HG03439 (cell line): ENCODE data around the gene IER3IP1.
"Not testable (repeated sequence)": the region's sequence is repeated elsewhere in the genome, so short reads cannot be mapped to it uniquely, and the experiment has no call there.

Experiments used
- ATAC-seq: cut with Tn5 transposase; IDR thresholded peaks from one replicate; pipeline ENCODE4 v1.9.1; 2021; ENCODE audit warnings: mild to moderate bottlenecking, moderate library complexity; ENCODE audit not compliant: unreplicated experiment

Gene IER3IP1

DNA sequence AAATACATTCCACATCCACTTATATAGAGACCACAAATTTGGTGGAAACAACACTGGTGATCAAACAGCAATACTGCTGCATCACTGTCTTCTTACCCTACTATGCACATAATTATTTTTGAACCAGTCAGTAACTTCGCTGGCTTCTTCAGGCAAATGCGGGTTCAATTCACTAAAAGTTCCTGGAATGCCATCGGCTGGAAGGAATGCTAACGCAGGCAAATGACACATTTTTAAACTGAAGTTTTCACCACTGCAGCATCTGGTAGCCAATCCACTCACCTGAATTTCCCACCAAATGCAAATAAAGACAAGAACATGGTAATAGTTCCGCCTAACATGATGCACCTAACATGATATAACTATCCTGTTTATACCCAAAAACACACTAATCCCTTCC lies 15.9 kb downstream of the IER3IP1 start:
- ATAC-seq = no peak

DNA sequence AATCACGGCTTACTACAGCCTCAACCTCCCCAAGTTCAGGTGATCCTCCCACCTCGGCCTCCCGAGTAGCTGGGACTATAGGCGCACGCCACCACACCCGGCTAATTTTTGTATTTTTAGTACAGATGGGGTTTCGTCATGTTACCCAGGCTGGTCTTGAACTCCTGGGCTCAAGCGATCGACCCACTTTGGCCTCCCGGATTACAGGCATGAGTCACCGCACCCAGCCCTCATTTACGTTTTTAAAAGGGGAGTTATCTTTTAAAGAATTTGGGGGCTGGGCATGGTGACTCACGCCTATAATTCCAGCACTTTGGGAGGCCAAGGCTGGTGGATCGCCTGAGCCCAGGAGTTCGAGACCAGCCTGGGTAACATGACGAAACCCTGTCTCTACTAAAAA lies 17.8 kb downstream of the IER3IP1 start:
- ATAC-seq = not testable (repeated sequence)

DNA sequence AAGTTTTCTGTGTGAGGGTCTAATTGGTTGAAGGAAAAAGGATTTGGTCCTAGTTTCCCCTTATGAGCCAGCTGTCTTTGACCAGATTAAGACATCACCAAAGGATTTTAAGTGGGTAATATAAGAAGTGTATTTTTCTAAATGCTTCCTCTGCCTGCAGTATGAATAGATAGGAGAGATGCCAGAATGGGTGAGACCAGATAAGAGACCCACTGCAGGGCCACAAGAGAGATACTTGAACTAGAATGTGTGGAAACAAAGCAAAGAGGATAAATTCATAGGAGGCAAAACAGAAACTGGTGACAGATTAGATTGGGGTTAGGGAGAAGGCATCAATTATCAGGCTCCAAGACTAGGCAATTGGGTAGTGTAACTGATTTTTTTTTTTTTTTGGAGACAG lies 24.7 kb downstream of the IER3IP1 start:
- no peak for ATAC-seq

DNA sequence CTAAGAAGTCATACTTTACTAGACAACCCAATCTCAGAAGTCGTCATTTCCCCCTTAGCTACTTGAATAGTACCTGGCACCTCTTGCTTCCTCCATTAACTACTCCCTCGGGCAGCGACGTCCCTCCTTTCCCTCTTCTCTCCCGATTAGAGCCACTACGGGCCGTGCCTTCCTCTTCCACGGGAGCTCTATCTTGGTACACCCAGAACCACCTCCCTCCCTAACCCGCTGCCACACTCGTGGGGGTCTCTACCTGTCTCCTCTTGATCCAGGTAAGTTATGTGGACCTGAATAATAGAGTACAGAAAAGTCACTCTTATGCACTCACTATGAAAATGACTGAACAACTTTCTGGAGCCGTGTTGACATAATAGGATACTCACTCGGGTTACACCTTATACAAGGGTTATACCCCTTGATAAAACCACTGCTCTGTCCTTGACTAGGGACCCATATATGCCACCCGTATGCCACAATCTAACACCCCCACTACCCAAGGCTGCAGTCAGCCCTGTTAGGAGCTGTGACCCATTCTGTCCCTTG lies 25.3 kb downstream of the IER3IP1 start:
- peak; percentile 15 for ATAC-seq

DNA sequence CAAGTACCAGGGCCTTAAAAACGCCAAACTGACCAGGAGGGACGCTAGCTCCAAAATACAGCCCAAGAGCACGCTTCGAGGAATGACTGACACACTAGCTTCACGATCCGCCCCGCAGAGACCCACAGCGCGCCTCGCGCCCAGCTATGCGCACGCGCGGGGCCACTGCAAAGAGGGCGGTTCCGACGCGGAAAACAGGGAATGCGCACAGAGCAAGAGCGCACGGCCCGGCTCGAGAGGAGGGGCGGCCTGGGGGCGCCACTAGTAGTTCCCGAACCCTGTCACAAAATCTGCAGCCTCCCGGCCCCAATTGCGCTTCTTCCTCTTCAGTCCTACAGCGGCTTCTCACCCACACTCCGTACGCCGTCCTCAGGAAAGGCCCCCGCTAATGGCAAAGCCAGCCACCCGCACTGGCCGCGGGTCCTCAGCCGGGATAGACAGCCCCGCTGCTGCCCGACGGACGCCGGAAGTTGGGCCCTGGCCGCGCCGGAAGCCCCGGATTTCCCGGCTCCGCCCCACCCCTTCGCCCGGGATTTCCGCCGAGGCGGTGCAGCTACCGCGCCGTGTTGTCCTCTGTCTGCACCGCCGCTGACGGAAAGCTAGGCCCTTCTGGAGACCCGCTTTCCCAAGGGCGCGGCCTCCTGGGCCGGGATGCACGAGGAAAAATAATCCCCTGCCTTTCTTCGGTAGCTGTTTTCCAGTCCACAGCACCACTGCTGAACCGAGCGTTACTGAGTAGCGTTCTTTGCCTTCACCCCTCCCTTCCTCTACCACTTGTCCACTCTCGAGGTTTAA lies 25.9 kb downstream of the IER3IP1 start, which contains the start of gene HDHD2:
HDHD2 (minus strand) TSS at position 472 of the 795 bp plus-strand sequence. CDS start 14,061 bp downstream, outside the sequence.
- peak; percentile 91 for ATAC-seq

DNA sequence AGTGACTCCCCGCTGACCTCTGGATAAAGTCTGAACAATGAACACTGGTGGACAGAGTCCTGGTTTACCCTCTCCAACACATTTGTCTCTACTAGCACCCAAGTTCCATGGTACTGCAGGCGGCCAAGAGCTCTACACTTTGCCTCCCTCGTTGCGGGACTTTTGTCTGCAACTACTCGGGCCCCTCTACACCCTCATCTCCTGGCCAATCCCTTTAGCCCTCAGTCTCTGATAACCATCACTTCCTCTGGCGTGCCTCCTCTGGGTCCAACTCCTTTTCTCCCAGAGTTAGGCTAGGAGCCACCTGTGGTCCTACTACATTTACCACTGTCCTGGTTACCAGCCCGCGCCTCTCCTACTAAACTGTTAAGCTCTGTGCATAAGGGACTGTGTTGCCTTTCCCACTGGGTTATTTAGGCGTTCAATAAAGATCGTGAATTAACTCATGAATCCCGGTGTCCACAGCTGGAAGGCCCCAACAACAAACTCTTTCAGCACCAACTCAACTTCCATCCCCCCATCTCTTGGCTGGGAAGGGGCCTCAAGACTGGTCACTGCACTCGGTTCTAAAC lies 26.6 kb downstream of the IER3IP1 start:
- ATAC-seq = no peak

DNA sequence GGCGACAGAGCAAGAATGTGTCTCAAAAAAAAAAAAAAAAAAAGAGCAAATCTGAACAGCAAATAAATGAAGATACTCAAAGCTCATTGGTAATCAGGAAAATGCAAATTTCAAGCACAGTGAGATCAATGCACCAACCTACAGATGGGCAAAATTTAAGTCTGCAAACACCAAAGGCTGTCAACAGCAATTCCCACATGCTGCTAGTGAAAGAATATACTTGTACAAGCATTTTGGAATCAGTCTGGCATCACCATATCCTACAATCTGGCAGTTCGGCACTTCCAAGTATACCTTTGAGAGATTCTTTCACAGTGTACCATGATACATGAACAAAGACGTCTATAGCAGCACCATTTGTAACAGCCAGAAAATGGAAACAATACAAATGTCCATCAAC lies 30.0 kb downstream of the IER3IP1 start:
- no peak for ATAC-seq

DNA sequence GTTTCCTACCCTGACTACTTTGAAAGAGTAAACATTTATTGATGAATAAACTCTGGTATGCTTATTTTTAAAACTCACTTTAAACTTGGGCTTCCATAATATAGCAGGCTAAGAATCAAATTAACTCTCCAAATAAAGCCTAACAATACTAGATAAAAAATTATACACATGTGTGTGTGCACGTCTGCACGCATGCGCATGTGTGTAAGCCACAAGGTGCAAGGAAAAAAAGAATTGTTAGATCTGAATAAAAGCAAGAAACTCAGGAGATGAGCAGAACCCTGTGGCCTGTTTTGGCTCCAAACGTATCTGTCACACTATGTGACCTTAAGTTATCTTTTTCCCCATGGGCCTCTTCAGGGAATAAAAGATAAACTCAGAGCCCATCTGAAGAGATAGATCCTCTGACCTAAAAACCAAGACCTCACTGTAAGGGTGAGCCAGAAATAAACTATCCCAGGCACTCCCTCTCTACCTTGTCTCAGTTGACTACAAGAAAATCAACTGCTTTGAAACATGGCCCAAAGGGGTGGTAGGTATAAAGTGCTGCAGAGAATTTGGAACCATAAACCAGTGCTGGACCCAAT lies 32.2 kb downstream of the IER3IP1 start:
- no peak for ATAC-seq

DNA sequence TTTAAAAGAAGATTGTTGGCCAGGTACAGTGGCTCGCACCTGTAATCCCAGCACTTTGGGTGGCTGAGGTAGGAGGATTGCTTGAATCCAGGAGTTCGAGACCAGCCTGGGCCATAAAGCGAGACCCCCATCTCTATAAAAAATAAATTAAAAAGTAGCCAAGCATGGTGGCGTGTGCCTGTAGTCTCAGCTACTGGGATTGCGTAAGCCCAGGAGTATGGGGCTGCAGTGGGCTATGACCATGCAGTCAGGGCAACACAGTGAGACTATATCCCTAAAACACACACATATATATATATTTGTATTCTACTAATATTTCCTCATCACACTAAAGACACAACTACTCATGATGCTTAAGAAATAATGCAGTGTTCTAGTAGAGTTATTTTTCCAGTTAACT lies 33.0 kb downstream of the IER3IP1 start:
- ATAC-seq = no peak

DNA sequence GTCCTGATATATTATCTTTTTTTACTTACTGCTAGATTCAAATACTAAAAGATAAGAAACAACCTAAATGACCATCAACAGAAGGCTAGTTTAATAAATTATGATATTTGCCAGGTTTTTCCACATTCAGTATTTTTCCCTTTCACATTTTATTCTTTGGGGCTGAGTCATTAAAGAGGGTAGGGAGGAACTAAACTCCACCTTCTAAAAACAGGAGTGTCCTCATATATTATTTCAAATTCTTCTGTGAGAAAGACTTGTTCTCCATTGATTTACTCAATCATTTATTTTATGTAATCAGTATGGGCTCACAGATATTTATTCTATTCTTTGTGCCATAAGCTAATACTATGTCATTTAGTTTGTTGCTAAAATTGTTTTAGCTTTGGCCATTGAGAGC lies 34.9 kb downstream of the IER3IP1 start:
- no peak for ATAC-seq

DNA sequence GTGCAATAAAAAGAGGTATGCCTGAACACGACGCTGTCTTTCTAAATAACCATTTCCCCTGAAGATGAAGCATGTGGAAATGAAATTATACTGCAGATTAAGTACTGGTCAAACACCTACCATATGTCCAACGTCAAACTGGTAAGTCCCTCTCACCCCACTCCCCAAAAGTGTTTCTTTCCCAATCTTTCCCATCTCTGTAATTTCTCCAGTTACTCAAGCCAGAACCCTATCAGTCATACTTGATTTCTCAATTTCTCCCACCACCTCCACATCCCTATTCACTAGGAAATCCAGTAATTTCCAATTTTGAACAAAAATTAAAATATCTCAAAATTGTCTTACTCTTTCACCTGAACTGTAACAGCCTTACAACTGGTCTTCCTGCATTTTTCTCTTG lies 55.0 kb downstream of the IER3IP1 start:
- no peak for ATAC-seq

DNA sequence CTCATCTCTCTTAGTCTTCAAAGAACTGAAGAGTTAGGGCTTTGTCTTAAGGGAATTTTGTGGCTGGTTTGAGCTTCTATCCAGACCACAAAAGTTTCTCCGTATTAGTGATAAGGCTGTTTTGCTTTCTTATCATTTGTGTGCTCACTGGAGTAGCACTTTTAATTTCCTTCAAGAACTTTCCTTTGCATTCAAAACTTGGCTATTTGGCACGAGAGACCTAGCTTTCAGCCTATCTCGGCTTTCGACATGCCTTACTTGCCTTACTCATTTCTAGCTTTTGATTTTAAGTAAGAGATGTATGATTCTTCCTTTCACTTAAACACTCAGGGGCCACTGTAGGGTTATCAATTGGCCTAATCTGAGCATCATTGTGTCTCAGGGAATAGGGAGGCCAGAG lies 55.7 kb downstream of the IER3IP1 start:
- peak; percentile 89 for ATAC-seq

DNA sequence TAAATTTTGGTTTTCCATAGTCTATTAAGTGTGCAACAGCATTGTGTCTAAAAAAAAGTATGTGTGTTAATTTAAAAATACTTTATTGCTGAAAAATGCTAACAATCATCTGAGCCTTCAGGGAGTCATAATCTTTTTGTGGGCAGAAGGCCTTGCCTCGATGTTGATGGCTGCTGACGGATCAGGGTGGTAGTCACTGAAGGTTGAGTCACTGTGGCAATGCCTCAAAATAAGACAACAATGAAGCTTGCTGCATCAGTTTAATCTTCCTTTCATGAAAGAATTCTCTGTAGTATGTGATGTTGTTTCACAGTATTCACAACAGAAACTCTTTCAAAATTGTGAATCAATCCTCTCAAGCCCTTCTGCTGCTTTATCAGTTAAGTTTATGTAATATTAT lies 57.2 kb downstream of the IER3IP1 start:
- no peak for ATAC-seq

DNA sequence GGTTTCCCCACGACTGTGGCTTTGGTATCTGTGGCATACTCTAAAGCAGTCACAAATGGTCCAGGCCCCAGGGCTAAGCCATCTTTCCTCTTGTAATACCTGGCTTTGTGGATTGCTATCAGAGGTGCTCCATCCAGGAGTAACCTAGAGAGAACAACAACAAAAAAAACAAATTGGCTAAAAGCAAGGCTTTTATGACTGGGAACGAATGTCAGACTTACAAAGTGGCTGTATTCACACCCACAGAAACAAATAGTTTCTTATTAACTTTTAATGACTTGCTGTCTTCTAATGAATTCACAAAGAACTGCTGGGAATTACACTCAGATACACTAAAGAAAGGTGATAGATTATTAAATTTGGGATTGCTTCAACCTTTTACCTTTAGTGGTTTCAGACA lies 61.0 kb downstream of the IER3IP1 start:
- ATAC-seq = no peak

DNA sequence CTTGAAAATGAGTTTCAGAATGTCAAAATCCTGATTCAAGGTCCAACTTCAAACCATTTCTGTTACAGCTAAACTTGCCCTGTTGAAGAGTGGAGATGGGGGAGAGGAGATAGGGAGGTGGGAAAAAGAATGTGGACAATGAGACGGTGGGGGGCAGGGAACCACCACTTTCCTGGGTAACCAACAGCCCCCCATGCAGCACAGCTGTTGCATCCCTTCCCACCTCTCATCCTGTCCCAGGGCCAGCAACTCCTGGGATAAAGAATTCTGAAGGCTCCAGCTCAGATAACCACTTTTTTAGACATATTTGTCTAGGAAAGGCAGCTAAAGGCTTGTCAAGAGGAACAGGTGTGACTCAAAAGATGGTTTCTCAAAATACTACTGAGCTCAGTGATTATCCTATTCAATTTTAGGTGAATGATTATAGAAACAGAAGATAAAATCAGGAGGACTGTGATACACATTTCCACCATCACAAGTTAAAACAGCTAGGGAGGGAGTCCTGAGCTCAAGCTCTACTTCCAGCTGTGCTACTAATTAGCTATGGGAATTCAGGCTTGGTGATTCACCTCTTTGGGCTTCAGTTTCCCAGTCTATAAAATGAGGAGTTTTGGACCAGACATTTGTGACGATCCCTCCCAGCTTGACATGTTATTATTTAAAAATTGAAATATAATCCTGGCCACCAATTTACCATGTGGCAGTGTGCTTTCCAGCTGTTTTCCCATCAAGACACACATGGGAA lies 62.2 kb downstream of the IER3IP1 start:
- no peak for ATAC-seq

DNA sequence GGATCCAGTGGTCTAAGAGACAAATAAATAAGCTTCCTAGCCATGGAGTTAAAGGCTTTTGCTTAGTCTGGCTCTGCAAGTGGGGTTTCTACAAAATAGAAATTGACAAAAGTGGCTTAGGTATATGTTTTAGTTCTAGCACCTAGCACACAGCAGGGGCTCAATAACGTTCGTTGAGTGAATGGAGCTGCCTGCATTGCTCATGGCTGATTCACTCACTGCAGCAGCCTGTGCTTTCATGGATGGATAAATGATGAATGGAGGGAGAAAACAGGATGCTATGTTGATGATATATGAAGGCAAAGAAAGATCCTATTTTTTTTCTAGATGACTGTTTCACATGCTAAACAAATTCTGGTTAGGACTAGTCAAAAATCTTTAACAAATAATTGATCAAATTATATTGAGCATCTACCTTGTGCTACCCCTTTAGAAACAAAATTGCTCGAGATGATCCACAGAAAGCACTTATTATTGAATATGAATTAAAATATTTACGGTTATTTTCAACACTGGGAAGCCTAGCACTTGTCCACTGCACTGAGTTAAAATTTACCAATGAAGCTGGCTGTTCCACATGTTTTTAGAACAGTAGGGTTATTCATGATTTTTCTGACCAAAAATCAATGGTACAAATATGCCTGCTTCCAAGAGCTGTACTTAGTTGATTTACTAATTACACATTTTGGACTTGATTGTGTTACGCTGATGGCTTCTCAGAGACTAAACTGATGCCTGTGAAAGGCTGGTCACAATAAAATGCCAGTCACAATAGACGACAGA lies 65.5 kb downstream of the IER3IP1 start:
- ATAC-seq = no peak

DNA sequence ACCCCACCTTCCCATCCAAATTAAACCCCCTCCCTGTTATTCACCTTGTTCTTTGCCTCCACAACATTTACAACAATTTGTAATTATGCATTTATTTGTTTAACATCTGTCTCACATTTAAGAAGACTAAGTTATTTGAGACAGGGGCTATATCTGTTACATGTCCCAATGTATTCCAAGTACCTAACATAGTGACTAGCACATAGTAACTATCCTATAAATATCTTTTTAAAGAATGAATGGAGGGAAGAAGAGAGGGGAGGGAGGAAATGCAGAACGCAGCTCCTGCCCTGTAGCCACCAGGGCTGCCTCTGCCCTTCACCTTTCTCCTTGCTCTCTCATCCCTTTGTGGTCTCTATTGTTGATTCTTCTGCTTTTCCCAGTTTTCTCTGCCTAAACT lies 66.4 kb downstream of the IER3IP1 start:
- no peak for ATAC-seq

DNA sequence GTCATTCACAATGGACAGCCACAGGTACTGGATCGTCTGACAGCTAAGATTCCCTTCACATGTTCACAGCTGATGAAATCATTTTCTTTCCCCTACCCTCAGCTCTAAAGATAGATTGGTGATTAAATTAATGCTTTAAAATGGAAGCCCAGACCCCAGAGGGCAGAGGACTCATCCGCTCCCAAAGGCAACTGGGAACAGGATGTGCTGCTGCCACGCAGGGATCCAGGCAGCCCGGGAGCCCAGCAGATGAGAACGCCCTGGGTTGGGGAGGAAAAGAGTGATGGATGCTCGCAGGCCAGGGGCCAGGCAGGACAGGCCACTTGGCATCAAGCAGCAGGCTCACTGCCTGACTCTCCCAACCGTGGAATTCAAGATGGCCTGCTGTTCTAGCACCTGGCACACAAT lies 67.2 kb downstream of the IER3IP1 start:
- ATAC-seq = no peak

DNA sequence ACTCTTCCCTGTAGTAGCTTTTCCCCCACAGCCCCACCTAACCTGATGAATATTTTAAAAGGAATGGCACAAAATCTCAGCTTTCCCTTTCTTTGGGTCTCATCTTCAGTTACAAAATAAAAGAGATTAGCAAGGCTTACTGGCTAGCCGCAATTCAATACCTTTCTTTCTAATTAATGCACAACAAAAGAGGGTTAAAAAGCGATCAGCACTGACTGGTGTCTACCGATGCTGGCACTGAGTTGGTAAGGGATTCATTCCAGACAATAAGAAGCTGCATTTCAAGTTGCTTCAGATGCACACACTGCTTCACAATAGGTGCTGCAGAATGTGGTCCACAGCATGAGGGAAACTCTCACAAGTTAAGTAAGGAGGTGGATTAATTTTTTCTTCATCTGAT lies 67.8 kb downstream of the IER3IP1 start:
- no peak for ATAC-seq
